Measurements from ENCODE around the gene ANKRD13A. TPM values are rescaled to one million over a fixed set of nuclear protein-coding genes. Genes with fewer than 3 reads are reported as not detected.

Gene ANKRD13A
- total and polyA plus RNA-seq, 2 of the 8 experiments (the other 6 are each of a cell fraction or from before 2014, with no cell fraction given) = 16.8 to 21.4 TPM

GRCh38 chr12:110007881-110008280 is 8.7 kb downstream of the ANKRD13A start:
- Histone ChIP-seq H2BK20ac (ENCODE audit: low read length) (no peak overlapping the region), H4K91ac (replicated peaks; ENCODE audit: insufficient read length, low read length) (no peak overlapping the region), H2BK12ac (ENCODE audit: low read depth, low read length) (no peak overlapping the region), H2AFZ (ENCODE audit: low read length) (no peak overlapping the region), H3K27ac (ENCODE audit: low read depth, low read length) (no peak overlapping the region), H3K36me3 (ENCODE audit: control insufficient read depth in 2 of 4, insufficient read depth in 4 of 4, low read length in 3 of 4) (no peaks in the 10 kb centered on the region), H3K56ac (replicated peaks; ENCODE audit: insufficient read length, low read depth, low read length) (no peak overlapping the region), H4K5ac (ENCODE audit: insufficient read length, low read depth, low read length) (no peak overlapping the region), H2BK15ac (ENCODE audit: low read length) (no peak overlapping the region), H3K79me1 (ENCODE audit: low read depth, low read length) (no peaks in the 10 kb centered on the region), H3K4me3 (ENCODE audit: extremely low read depth in 1 of 4, insufficient read depth in 2 of 4, low read depth in 3 of 4, low read length in 4 of 4) (no peak overlapping the region), H3K4me1 (replicated peaks in 1 of 4; ENCODE audit: control insufficient read depth in 3 of 4, insufficient read depth in 4 of 4, low read length in 3 of 4) (no peaks in the 10 kb centered on the region), H3K9ac (replicated peaks in 1 of 4; ENCODE audit: extremely low read depth in 1 of 4, low read depth in 3 of 4, low read length in 3 of 4) (no peak overlapping the region), H3K27me3 (replicated peaks in 1 of 4; ENCODE audit: control insufficient read depth in 3 of 4, extremely low read depth in 1 of 4, insufficient read depth in 3 of 4, low read length in 3 of 4) (no peaks in the 10 kb centered on the region), H3K79me2 (ENCODE audit: control insufficient read depth in 1 of 2, insufficient read depth in 2 of 2, low read length in 2 of 2) (no peaks in the 10 kb centered on the region), H4K8ac (ENCODE audit: extremely low read depth, insufficient read depth, low read length) (no peak overlapping the region), H3K23me2 (ENCODE audit: low read depth, low read length) (no peaks in the 10 kb centered on the region), H3K14ac (ENCODE audit: insufficient read length) (no peak overlapping the region), H2BK120ac (replicated peaks; ENCODE audit: low read depth, low read length) (no peak overlapping the region), H3K4me2 (ENCODE audit: insufficient read depth in 1 of 2, low read depth in 2 of 2, low read length in 2 of 2) (no peak overlapping the region), H3K18ac (ENCODE audit: extremely low read depth, low read length) (no peak overlapping the region), H2BK5ac (ENCODE audit: low read depth, low read length) (no peak overlapping the region), H2AK5ac (ENCODE audit: low read depth, low read length) (no peak overlapping the region), H3K23ac (ENCODE audit: insufficient read length) (no peak overlapping the region), H4K20me1 (replicated peaks in 1 of 2; ENCODE audit: control insufficient read depth in 1 of 2, insufficient read depth in 2 of 2, low read length in 2 of 2) (no peaks in the 10 kb centered on the region), H3K4ac (replicated peaks; ENCODE audit: insufficient read length, low read depth, low read length) (no peak overlapping the region), H3K9me3 (ENCODE audit: insufficient read depth in 2 of 2, low read depth in 1 of 2, low read length in 1 of 2) (no peaks in the 10 kb centered on the region)
- CTCF ChIA-PET (ENCODE audit: partially characterized antibody) = no interaction called here
- FAIRE-seq (no peak), DNase-seq (ENCODE audit: low read depth in 1 of 2, low spot score in 2 of 2) (no peak)
- TF ChIP-seq MAX (IDR thresholded peaks at IDR 0.05) = no peak
- no peak for TF ChIP-seq CHD2 (IDR thresholded peaks at IDR 0.05; ENCODE audit: low read length)
- TF ChIP-seq POLR2A (IDR thresholded peaks at IDR 0.05; ENCODE audit: control extremely low read depth in 1 of 2, low read depth in 2 of 2, low read length in 2 of 2) = no peak
- no peak for TF ChIP-seq MAFK (IDR thresholded peaks at IDR 0.05; ENCODE audit: low read depth, low read length)
- no peak for TF ChIP-seq RNF2 (IDR thresholded peaks at IDR 0.05; ENCODE audit: borderline replicate concordance, low read depth, low read length, missing control alignments, poor library complexity, severe bottlenecking)
- no peak for TF ChIP-seq HDAC2 (IDR thresholded peaks at IDR 0.05; ENCODE audit: borderline replicate concordance in 1 of 2, low read depth in 2 of 2, low read length in 2 of 2)
- no peak for TF ChIP-seq KDM1A (IDR thresholded peaks at IDR 0.05; ENCODE audit: borderline replicate concordance, low read length)
- no peak for TF ChIP-seq EGR1 (IDR thresholded peaks at IDR 0.05; ENCODE audit: borderline replicate concordance, low read depth, low read length)
- TF ChIP-seq ASH2L (IDR thresholded peaks at IDR 0.05; ENCODE audit: low read length) = no peak
- no peak for TF ChIP-seq ATF2 (IDR thresholded peaks at IDR 0.05; ENCODE audit: low read length)
- TF ChIP-seq KDM5A (IDR thresholded peaks at IDR 0.05; ENCODE audit: low read length) = no peak
- no peak for TF ChIP-seq TAF7 (optimal IDR thresholded peaks at IDR 0.05; ENCODE audit: borderline replicate concordance, low read depth, low read length)
- no peak for TF ChIP-seq RXRA (IDR thresholded peaks at IDR 0.05; ENCODE audit: insufficient read depth, low read depth, low read length)
- TF ChIP-seq NRF1 (IDR thresholded peaks at IDR 0.05; ENCODE audit: low read depth, low read length) = no peak
- POLR2A ChIA-PET (ENCODE audit: partially characterized antibody) = no interaction called here

All from H1 (cell line).